GM23338 (cell line): ENCODE measurements around the gene FCRL4. TPM values are rescaled to one million over a fixed set of nuclear protein-coding genes. Genes with fewer than 3 reads are reported as not detected.

ENCODE experiments used
- ATAC-seq: fragments of 200-7000 bp; cut with Tn5 transposase; 3 replicates; pipeline ENCODE4 v1.9.1; 2020
- DNase-seq: peaks from one replicate; pipeline ENCODE4 v3.0.0-alpha.2; 2015; ENCODE audit warnings: low spot score
- H2AFZ ChIP-seq: fragments of 200-600 bp; sonication (generic); 2 replicates; pipeline ENCODE4 v1.8.0; 2016; ENCODE audit warnings: antibody characterized with exemption, mild to moderate bottlenecking, moderate library complexity
- H3F3A ChIP-seq: fragments of 200-600 bp; sonication (generic); replicated peaks from 2 replicates; pipeline ENCODE4 v1.8.0; 2017; ENCODE audit warnings: antibody characterized with exemption, mixed run types, low read depth
- H3K27ac ChIP-seq: fragments of 200-600 bp; sonication (generic); 2 replicates; pipeline ENCODE4 v1.6.1; 2016; ENCODE audit warnings: low read depth
- H3K27me3 ChIP-seq: fragments of 200-600 bp; sonication (generic); 2 replicates; pipeline ENCODE4 v1.8.0; 2016; ENCODE audit warnings: mild to moderate bottlenecking, mixed run types, moderate library complexity; ENCODE audit not compliant: insufficient read depth
- H3K36me3 ChIP-seq: fragments of 200-600 bp; sonication (generic); 2 replicates; pipeline ENCODE4 v1.8.0; 2016; ENCODE audit warnings: mild to moderate bottlenecking; ENCODE audit not compliant: insufficient read depth
- H3K4me1 ChIP-seq: fragments of 200-600 bp; sonication (generic); 2 replicates; pipeline ENCODE4 v1.8.0; 2016; ENCODE audit warnings: mild to moderate bottlenecking, moderate library complexity; ENCODE audit not compliant: insufficient read depth
- H3K4me2 ChIP-seq: fragments of 200-600 bp; sonication (generic); 2 replicates; pipeline ENCODE4 v1.7.1; 2017; ENCODE audit warnings: mixed run types
- H3K4me3 ChIP-seq: fragments of 200-600 bp; sonication (generic); 2 replicates; pipeline ENCODE4 v1.6.1; 2016; ENCODE audit warnings: mixed run types
- H3K79me2 ChIP-seq: fragments of 200-600 bp; sonication (generic); replicated peaks from 2 replicates; pipeline ENCODE4 v1.8.0; 2017; ENCODE audit warnings: mild to moderate bottlenecking; ENCODE audit not compliant: insufficient read depth
- H3K9me2 ChIP-seq: fragments of 200-600 bp; sonication (generic); 2 replicates; pipeline ENCODE4 v1.8.0; 2017; ENCODE audit not compliant: insufficient read depth
- H4K20me1 ChIP-seq: fragments of 200-600 bp; sonication (generic); replicated peaks from 2 replicates; pipeline ENCODE4 v1.8.0; 2017; ENCODE audit warnings: mild to moderate bottlenecking; ENCODE audit not compliant: insufficient read depth
- H3K27ac Mint-ChIP-seq: 2 replicates; pipeline ENCODE4 v1.8.0; 2020; ENCODE audit warnings: inconsistent platforms, mild to moderate bottlenecking, moderate library complexity, mixed read lengths
- H3K27me3 Mint-ChIP-seq: 3 replicates; pipeline ENCODE4 v1.8.0; 2022; ENCODE audit warnings: low read depth, mild to moderate bottlenecking, moderate library complexity, mixed read lengths, inconsistent platforms; ENCODE audit not compliant: insufficient read depth, poor library complexity
- H3K36me3 Mint-ChIP-seq: 3 replicates; pipeline ENCODE4 v1.8.0; 2021; ENCODE audit warnings: low read depth, mild to moderate bottlenecking, inconsistent platforms, moderate library complexity, mixed read lengths
- H3K4me1 Mint-ChIP-seq: 3 replicates; pipeline ENCODE4 v1.8.0; 2020; ENCODE audit warnings: mild to moderate bottlenecking, inconsistent platforms, mixed read lengths
- H3K4me3 Mint-ChIP-seq: 3 replicates; pipeline ENCODE4 v1.8.0; 2021; ENCODE audit warnings: moderate library complexity, mild to moderate bottlenecking, inconsistent platforms, mixed read lengths
- H3K9me3 Mint-ChIP-seq: 3 replicates; pipeline ENCODE4 v1.8.0; 2020; ENCODE audit warnings: moderate library complexity, mild to moderate bottlenecking, inconsistent platforms, mixed read lengths
- CREB1 ChIP-seq: fragments of 250-450 bp; sonication (Bioruptor Pico); IDR thresholded peaks from 2 replicates; pipeline ENCODE4 v1.5.0; 2020; ENCODE audit warnings: low read depth, mild to moderate bottlenecking, moderate library complexity
- CTCF ChIP-seq, 2 experiments: fragments of 200-600 bp in 1 of 2; sonication (generic) in 1 of 2; conservative IDR thresholded peaks; 2 replicates each; pipeline versions ENCODE4 v1.5.1 to v1.6.1; 2016 to 2017; ENCODE audit warnings: antibody characterized with exemption in 2 of 2, low read depth in 2 of 2, mild to moderate bottlenecking in 2 of 2, moderate library complexity in 1 of 2
- ETS1 ChIP-seq: IDR thresholded peaks from 2 replicates; pipeline ENCODE4 v1.6.1; 2016; ENCODE audit warnings: antibody characterized with exemption
- EZH2 ChIP-seq: fragments of 200-600 bp; sonication (generic); IDR thresholded peaks from one replicate; pipeline ENCODE4 v1.8.0; 2017; ENCODE audit warnings: antibody characterized with exemption, mild to moderate bottlenecking, low read depth; ENCODE audit not compliant: unreplicated experiment
- EZH2phosphoT487 ChIP-seq: fragments of 200-600 bp; sonication (generic); IDR thresholded peaks from one replicate; pipeline ENCODE4 v1.8.1; 2018; ENCODE audit warnings: antibody characterized with exemption; ENCODE audit not compliant: unreplicated experiment
- JUNB ChIP-seq: IDR thresholded peaks from one replicate; pipeline ENCODE4 v1.6.1; 2016; ENCODE audit warnings: antibody characterized with exemption; ENCODE audit not compliant: unreplicated experiment
- NANOG ChIP-seq: IDR thresholded peaks from 2 replicates; pipeline ENCODE4 v1.6.1; 2016; ENCODE audit warnings: antibody characterized with exemption, borderline replicate concordance
- POLR2AphosphoS5 ChIP-seq: IDR thresholded peaks from 2 replicates; pipeline ENCODE4 v1.6.1; 2016; ENCODE audit warnings: antibody characterized with exemption, low read depth
- REST ChIP-seq: IDR thresholded peaks from one replicate; pipeline ENCODE4 v1.6.1; 2018; ENCODE audit warnings: antibody characterized with exemption; ENCODE audit not compliant: unreplicated experiment
- STAT1 ChIP-seq: IDR thresholded peaks from one replicate; pipeline ENCODE4 v1.6.1; 2016; ENCODE audit warnings: antibody characterized with exemption; ENCODE audit not compliant: unreplicated experiment
- ZNF114 ChIP-seq: fragments of 250-450 bp; sonication (Bioruptor Pico); IDR thresholded peaks from 2 replicates; pipeline ENCODE4 v1.5.0; 2020; ENCODE audit warnings: mild to moderate bottlenecking, moderate library complexity
- ZNF331 ChIP-seq: fragments of 250-450 bp; sonication (Bioruptor Pico); IDR thresholded peaks from 2 replicates; pipeline ENCODE4 v1.5.0; 2020; ENCODE audit warnings: low read depth, mild to moderate bottlenecking, moderate library complexity
- ZNF462 ChIP-seq: fragments of 250-450 bp; sonication (Bioruptor Pico); IDR thresholded peaks from 2 replicates; pipeline ENCODE4 v1.5.0; 2020; ENCODE audit warnings: mild to moderate bottlenecking, moderate library complexity
- polyA plus RNA-seq: library from polyadenylated mRNA; unstranded; fragments of >200 nt; fragmentation: Nextera tagmentation; extraction: Ambion mirVana; gene quantifications from 2 replicates; pipeline ENCODE4 v1.2.1, GENCODE V29; 2016
- total RNA-seq: library from RNA; depleted of rRNA; stranded (reverse); fragments of >200 nt; shearing (Covaris generic); gene quantifications from 2 replicates; pipeline ENCODE4 v1.2.3, GENCODE V29; 2014

The FCRL4 gene
- total and polyA plus RNA-seq, 2 experiments from 2014 or later: not detected

- H3K27ac ChIP-seq: no peak overlapping the region
- H4K20me1 ChIP-seq: no peaks in the 10 kb centered on the region
- H3K36me3 Mint-ChIP-seq: peaks cover 26% of the 10 kb centered on the region
- peaks cover 38% of the 10 kb centered on the region for H3K4me1 Mint-ChIP-seq
- 0 out of 2 replicates have a peak, but pooled peaks cover 3% of the 10 kb centered on the region for H3F3A ChIP-seq
- no peaks in the 10 kb centered on the region for H3K27me3 ChIP-seq
- peaks cover 24% of the 10 kb centered on the region; the same call in 1 of the 2 replicates for H3K9me2 ChIP-seq
- no peaks in the 10 kb centered on the region for H3K79me2 ChIP-seq
- H3K27ac Mint-ChIP-seq: no peak overlapping the region
- no peak overlapping the region for H2AFZ ChIP-seq
- ATAC-seq: no peak
- DNase-seq: no peak
- H3K9me3 Mint-ChIP-seq: peaks cover 27% of the 10 kb centered on the region
- no peaks in the 10 kb centered on the region; the same call in 1 of the 2 replicates for H3K36me3 ChIP-seq
- H3K4me3 Mint-ChIP-seq: no peak overlapping the region
- H3K4me1 ChIP-seq: peaks cover 37% of the 10 kb centered on the region
- no peak overlapping the region for H3K4me3 ChIP-seq
- peaks cover 10% of the 10 kb centered on the region for H3K27me3 Mint-ChIP-seq
- TF ChIP-seq CTCF (conservative IDR thresholded peaks at IDR 0.05; ENCODE audit: low read depth in 2 of 2) (no peak), ZNF114 (CRISPR knock-in tag) (no peak), ZNF331 (CRISPR knock-in tag) (no peak), CREB1 (CRISPR knock-in tag) (no peak), ZNF462 (CRISPR knock-in tag) (no peak), STAT1 (no peak), JUNB (no peak), ETS1 (no peak), REST (no peak), EZH2phosphoT487 (no peak), EZH2 (no peak), POLR2AphosphoS5 (no peak), NANOG (no peak)
- 0 out of 2 replicates have a peak overlapping the region, but pooled peaks have one; percentile 62 for H3K4me2 ChIP-seq
These were observed 57.0 kb downstream of the FCRL4 start for GRCh38 chr1:157540852-157541251.
